Keratinocyte (primary cell): ENCODE results near the gene CAVIN1. TPM values are rescaled to one million over a fixed set of nuclear protein-coding genes. Genes with fewer than 3 reads are reported as not detected.

ENCODE experiments used
- DNase-seq: peaks from one replicate; pipeline ENCODE4 v3.0.0-alpha.2; 2011; ENCODE audit warnings: low read depth, missing footprints, low spot score
- FAIRE-seq: peaks from 2 replicates; lab custom pipeline; 2011; peaks lifted over from hg19 to GRCh38; lab: Jason Lieb, UNC
- H2AFZ ChIP-seq: 2 replicates; pipeline ENCODE4 v1.6.0; 2012; ENCODE audit warnings: low read length, control low read depth, inconsistent platforms; ENCODE audit not compliant: control insufficient read depth
- H3K27ac ChIP-seq: 2 replicates; pipeline ENCODE4 v1.5.1; 2011; ENCODE audit warnings: low read length; ENCODE audit not compliant: control insufficient read depth, insufficient read depth
- H3K27me3 ChIP-seq: 3 replicates; pipeline ENCODE4 v1.6.0; 2011; ENCODE audit warnings: low read length; ENCODE audit not compliant: control insufficient read depth, insufficient read depth; ENCODE audit errors: extremely low read depth
- H3K36me3 ChIP-seq, 2 experiments: 2 replicates in 1 of 2; 3 replicates in 1 of 2; pipeline ENCODE4 v1.5.1; 2011; ENCODE audit warnings: low read length in 2 of 2, mild to moderate bottlenecking in 1 of 2; ENCODE audit not compliant: control insufficient read depth in 2 of 2, insufficient read depth in 2 of 2; ENCODE audit errors: extremely low read depth in 1 of 2
- H3K4me1 ChIP-seq: 3 replicates; pipeline ENCODE4 v1.5.1; 2011; ENCODE audit warnings: low read length; ENCODE audit not compliant: control insufficient read depth, insufficient read depth; ENCODE audit errors: extremely low read depth
- H3K4me2 ChIP-seq: 3 replicates; pipeline ENCODE4 v1.6.0; 2011; ENCODE audit warnings: low read depth, low read length; ENCODE audit not compliant: control insufficient read depth, insufficient read depth; ENCODE audit errors: extremely low read depth
- H3K4me3 ChIP-seq, 3 experiments: fragments of 200-600 bp in 1 of 3; sonication (generic) in 1 of 3; 2 replicates in 2 of 3; 3 replicates in 1 of 3; pipeline ENCODE4 v1.5.1; 2011 to 2016; ENCODE audit warnings: low read length in 3 of 3, mild to moderate bottlenecking in 3 of 3, control low read depth in 2 of 3, inconsistent platforms in 1 of 3, low read depth in 1 of 3, mixed read lengths in 1 of 3, mixed run types in 1 of 3, moderate library complexity in 1 of 3; ENCODE audit not compliant: control insufficient read depth in 2 of 3, insufficient read depth in 2 of 3; ENCODE audit errors: extremely low read depth in 1 of 3
- H3K79me2 ChIP-seq: 2 replicates; pipeline ENCODE4 v1.6.0; 2012; ENCODE audit warnings: low read length; ENCODE audit not compliant: control insufficient read depth, insufficient read depth
- H3K9ac ChIP-seq: 3 replicates; pipeline ENCODE4 v1.6.0; 2011; ENCODE audit warnings: low read length; ENCODE audit not compliant: control insufficient read depth, insufficient read depth; ENCODE audit errors: extremely low read depth
- H3K9me1 ChIP-seq: 3 replicates; pipeline ENCODE4 v1.6.0; 2011; ENCODE audit warnings: low read length; ENCODE audit not compliant: control insufficient read depth, insufficient read depth; ENCODE audit errors: extremely low read depth
- H3K9me3 ChIP-seq: 2 replicates; pipeline ENCODE4 v1.5.1; 2012; ENCODE audit warnings: low read depth, low read length; ENCODE audit not compliant: control insufficient read depth
- H4K20me1 ChIP-seq: 3 replicates; pipeline ENCODE4 v1.6.0; 2011; ENCODE audit warnings: low read length; ENCODE audit not compliant: control insufficient read depth, insufficient read depth; ENCODE audit errors: extremely low read depth
- CTCF ChIP-seq, 3 experiments: IDR thresholded peaks in 1 of 3; conservative IDR thresholded peaks in 1 of 3; optimal IDR thresholded peaks in 1 of 3; 2 replicates in 2 of 3; 3 replicates in 1 of 3; pipeline versions ENCODE3 to v1.5.1; 2011; ENCODE audit warnings: low read length in 3 of 3, mild to moderate bottlenecking in 3 of 3, moderate library complexity in 2 of 3, control low read depth in 1 of 3, inconsistent platforms in 1 of 3; ENCODE audit not compliant: insufficient read depth in 2 of 3; ENCODE audit errors: extremely low read depth in 1 of 3
- EZH2 ChIP-seq: IDR thresholded peaks from one replicate; pipeline ENCODE4 v1.6.1; 2012; ENCODE audit warnings: inconsistent platforms, mild to moderate bottlenecking, low read length, moderate library complexity
- dilution Hi-C: fragments of 300-500 bp; cut with MboI; formaldehyde crosslinking; loops from one replicate; pipeline ENCODE4 v1.7.0; 2020; ENCODE audit warnings: low sequenced_read_pairs; ENCODE audit not compliant: extremely low pct_ligation_motif_present
- polyA plus RNA-seq, 5 experiments: library from polyadenylated mRNA; depleted of rRNA in 3 of 5; stranded (reverse) in 3 of 5; stranded (forward) in 1 of 5; unstranded in 1 of 5; fragments of >200 nt; gene quantifications; 1 replicate in 1 of 5; 2 replicates in 3 of 5; 3 replicates in 1 of 5; pipeline versions ENCODE4 v1.2.1 to v1.2.3, GENCODE V29; 2011 to 2012; ENCODE audit warnings: missing spikeins in 2 of 5, low read depth in 1 of 5, low replicate concordance in 1 of 5

The CAVIN1 gene
- polyA plus RNA-seq, 1 donor (not counting 4 experiments of a cell fraction or from before 2014, with no cell fraction given), result 172 TPM

DNA sequence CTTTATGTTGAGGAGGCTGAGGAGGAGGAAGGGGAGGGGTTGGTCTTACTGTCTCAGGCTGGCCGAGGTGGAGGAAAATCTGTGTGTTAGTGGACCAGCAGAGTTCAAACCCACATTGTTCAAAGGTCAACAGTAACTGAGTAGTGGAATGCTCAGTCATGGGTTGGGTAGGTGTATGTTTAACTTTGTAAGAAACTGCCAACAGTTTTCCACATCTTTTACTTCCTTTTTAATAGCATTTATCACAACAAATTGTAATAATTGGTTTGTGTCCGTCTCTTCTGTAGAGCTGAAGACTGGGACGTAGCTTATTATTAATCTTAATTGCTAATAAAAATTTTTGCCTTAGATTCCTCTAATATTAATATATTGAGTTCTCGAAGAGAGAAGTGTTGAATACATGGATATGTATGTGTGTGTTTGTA lies 40.9 kb upstream of the CAVIN1 start:
- TF ChIP-seq CTCF (optimal IDR thresholded peaks at IDR 0.05 in 1 of 3, IDR thresholded peaks at IDR 0.05 in 1 of 3, conservative IDR thresholded peaks at IDR 0.05 in 1 of 3; ENCODE audit: extremely low read depth in 1 of 3, insufficient read depth in 2 of 3, low read length in 3 of 3) (no peak), EZH2 (no peak)
- no peak overlapping the region for H3K4me3 ChIP-seq
- FAIRE-seq, result no peak

DNA sequence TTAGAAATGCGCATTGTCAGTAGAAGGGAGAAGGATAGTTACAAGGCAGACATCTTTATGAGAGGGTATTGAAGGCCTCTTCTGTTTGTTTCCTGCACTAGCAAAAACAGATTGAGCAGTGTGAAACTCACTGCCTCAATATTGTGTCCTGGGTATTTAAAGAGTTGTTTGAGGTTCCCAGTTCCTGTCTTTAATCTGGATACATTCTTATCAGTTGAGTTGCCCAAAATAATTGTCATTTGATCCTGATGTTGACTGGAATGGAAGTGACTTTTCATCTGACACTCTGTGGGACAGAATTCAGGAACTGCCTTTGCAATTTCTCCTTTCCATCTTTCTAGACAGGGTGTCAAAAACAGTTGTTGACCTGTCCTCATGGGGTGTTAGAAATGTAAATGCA lies 37.3 kb upstream of the CAVIN1 start:
- no peak overlapping the region for H3K9ac ChIP-seq
- FAIRE-seq (no peak), DNase-seq (no peak)
- no peaks in the 10 kb centered on the region for H3K27me3 ChIP-seq
- peaks cover 2% of the 10 kb centered on the region for H3K9me1 ChIP-seq
- no peak for TF ChIP-seq EZH2
- TF ChIP-seq CTCF (optimal IDR thresholded peaks at IDR 0.05 in 1 of 3, IDR thresholded peaks at IDR 0.05 in 1 of 3, conservative IDR thresholded peaks at IDR 0.05 in 1 of 3; ENCODE audit: extremely low read depth in 1 of 3, insufficient read depth in 2 of 3, low read length in 3 of 3), result no peak
- peaks cover 5% of the 10 kb centered on the region for H3K79me2 ChIP-seq
- H3K27ac ChIP-seq, result no peak overlapping the region
- no peaks in the 10 kb centered on the region for H3K9me3 ChIP-seq
- H2AFZ ChIP-seq, result no peak overlapping the region
- peak overlapping the region; percentile 29 to 91 (median 85) for H3K4me3 ChIP-seq
- H3K4me1 ChIP-seq, result peaks cover 34% of the 10 kb centered on the region
- peak overlapping the region; percentile 97 for H3K4me2 ChIP-seq
- dilution Hi-C loops, result no loop called here
- peaks cover 0 to 4% of the 10 kb centered on the region in 2 experiments for H3K36me3 ChIP-seq
- H4K20me1 ChIP-seq, result peaks cover 4% of the 10 kb centered on the region

More for the DNA sequence above, 40.9 kb upstream of the CAVIN1 start:
- Histone ChIP-seq H3K36me3 (peaks cover 6 to 11% of the 10 kb centered on the region in 2 experiments), H3K9me3 (no peaks in the 10 kb centered on the region), H4K20me1 (peaks cover 4% of the 10 kb centered on the region), H3K4me1 (peaks cover 17% of the 10 kb centered on the region), H3K79me2 (peaks cover 5% of the 10 kb centered on the region), H3K9me1 (peaks cover 2% of the 10 kb centered on the region), H3K9ac (no peak overlapping the region), H3K27ac (no peak overlapping the region), H2AFZ (no peak overlapping the region), H3K4me2 (no peak overlapping the region), H3K27me3 (no peaks in the 10 kb centered on the region)
- dilution Hi-C loops, result no loop called here
- no peak for DNase-seq
